Heart right ventricle (tissue), 16 donors: ENCODE results near the gene CLDN6. TPM values are rescaled to one million over a fixed set of nuclear protein-coding genes. Genes with fewer than 3 reads are reported as not detected.

Experiments used
- ATAC-seq, 8 donors: fragments of 200-7000 bp; cut with Tn5 transposase; one replicate each; pipeline ENCODE4 v1.9.1; 2020; ENCODE audit warnings: mild to moderate bottlenecking in 8 of 8, moderate library complexity in 8 of 8, moderate number of reproducible peaks in 1 of 8
- DNase-seq, 2 donors: peaks; one replicate each; pipeline ENCODE4 v3.0.0-alpha.2; 2020
- H3K27ac ChIP-seq, 10 donors: fragments of 200-600 bp; sonication (generic) in 2 of 10; one replicate each; pipeline versions ENCODE4 v1.5.0 to v1.8.0; 2020 to 2022; ENCODE audit warnings: mild to moderate bottlenecking in 3 of 10
- H3K27me3 ChIP-seq, 7 donors: fragments of 200-600 bp; one replicate each; pipeline ENCODE4 v1.8.0; 2021 to 2022; ENCODE audit warnings: mild to moderate bottlenecking in 2 of 7
- H3K36me3 ChIP-seq, 9 donors: fragments of 200-600 bp; sonication (generic) in 1 of 9; one replicate each; pipeline versions ENCODE4 v1.5.0 to v1.8.0; 2020 to 2022; ENCODE audit warnings: mild to moderate bottlenecking in 2 of 9
- H3K4me1 ChIP-seq, 9 donors: fragments of 200-600 bp; sonication (generic) in 1 of 9; one replicate each; pipeline versions ENCODE4 v1.5.0 to v1.8.0; 2020 to 2022; ENCODE audit warnings: mild to moderate bottlenecking in 4 of 9
- H3K4me3 ChIP-seq, 10 donors: fragments of 200-600 bp; sonication (generic) in 2 of 10; one replicate each; pipeline versions ENCODE4 v1.5.0 to v1.8.0; 2020 to 2022; ENCODE audit warnings: mild to moderate bottlenecking in 7 of 10, moderate library complexity in 2 of 10
- H3K9me3 ChIP-seq, 11 donors: fragments of 200-600 bp in 10 of 11; sonication (generic) in 2 of 11; one replicate each; pipeline versions ENCODE4 v1.5.0 to v1.8.0; 2013 to 2022; ENCODE audit warnings: mild to moderate bottlenecking in 2 of 11, control low read depth in 1 of 11, moderate library complexity in 1 of 11
- CTCF ChIP-seq, 9 donors: fragments of 200-600 bp; sonication (generic) in 2 of 9; IDR thresholded peaks; one replicate each; pipeline versions ENCODE4 v1.5.0 to v1.8.0; 2021 to 2022; ENCODE audit warnings: antibody characterized with exemption in 9 of 9, mild to moderate bottlenecking in 5 of 9, moderate library complexity in 1 of 9
- WGBS, 2 donors: extraction: QIAGEN DNeasy Blood & Tissue Kit; methylation state at CpG; one replicate each; pipeline ENCODE4 v1.1.7; 2013; ENCODE audit warnings: inconsistent platforms in 1 of 2; 5-methylcytosine and 5-hydroxymethylcytosine counted together
- intact Hi-C, 10 donors: fragments of 100-400 bp; cut with DNase I; formaldehyde crosslinking; loops; one replicate each; pipeline versions ENCODE4 v1.11.1 to v1.14.2; 2022
- polyA plus RNA-seq, 2 donors: library from polyadenylated mRNA; stranded (reverse); fragments of 200-250 nt; gene quantifications; one replicate each; pipeline ENCODE4 v1.2.3, GENCODE V29; 2013
- total RNA-seq, 10 donors: library from RNA; stranded (reverse); fragmentation: NEBNext Ultra II Directional in 3 of 10; extraction: Animal tissue kit (Norgen Biotek cat#: 25700) in 3 of 10; gene quantifications; one replicate each; pipeline versions ENCODE4 v1.2.1 to v1.2.4, GENCODE V29; 2021 to 2023
- donor health status: Arrhythmogenic right ventricular cardiomyopathy.
- donor health status: ischemic (EF 13 %, LVEDD 7.1; RV severe dilation, severe dysfunction).
- donor health status: healthy with polysubstance abuse.
- donor health status: DM: no; HTN: yes; CAD: no.
- donor health status: DM: no; HTN: no; CAD: no.
- donor health status: ischemic (EF 25% LVEDD 6.9; RV normal size, moderate dysfunction).
- donor health status: ischemic (EF 25% LVEDD 5.7; RV mildly dilated, moderate dysfunction).
- donor health status: healthy.
- donor health status: DM: yes; HTN: yes; CAD: no.
- donor health status: Ischemic cardiomyopathy.
- donor health status: ischemic (EF 35%, LVEDD 5.7; RV mildly dilated, moderate dysfunction).
- donor health status: nonischemic (EF 11% LVEDD 7.7; RV severe dilation, severe dysfunction).
- donor health status: DM: yes; HTN: yes; CAD: no.
- donor health status: PGD.
- donor health status: ischemic (EF 29% LVEDD 5.4; RV normal size, mild dysfunction).
- donor health status: nonischemic (EF 23%, LVEDD 6.1; RV moderate dilation, normal function).

The CLDN6 gene
- total and polyA plus RNA-seq, 12 donors: 0.03 to 0.28 TPM; not detected in 10

- H3K4me1 ChIP-seq: peaks cover 3 to 52% (median 14%) of the 10 kb centered on the region in 9 donors
- TF ChIP-seq CTCF (IDR thresholded peaks at IDR 0.05): no peak
- ATAC-seq (peak; percentile 70 to 94 (median 91)), DNase-seq (peak; percentile 54 to 88)
- intact Hi-C loops: loop anchor here in 2 of 10 donors (2.0 to 5.0 kb wide), 2 partner anchors 22 to 37 kb away; no protein-coding TSS in a partner anchor
- WGBS, 2 donors: 32 to 51% methylated on average over 13 of the region's 13 CpGs
- H3K36me3 ChIP-seq: peaks cover 0 to 26% (median 0%) of the 10 kb centered on the region in 9 donors
- H3K4me3 ChIP-seq: peak within 1 kb of the TSS; percentile 1 to 71 (median 62)
- H3K27ac ChIP-seq: peak within 1 kb of the TSS; percentile 81 to 94 (median 88)
- H3K27me3 ChIP-seq: no peaks in the 10 kb centered on the region
- no peaks in the 10 kb centered on the region for H3K9me3 ChIP-seq
Observed at GRCh38 chr16:3065069-3065741, 47.2 kb upstream of the CLDN6 start, which contains the start of gene IL32. TSS of gene IL32 (plus strand) at chr16:3065640. CDS start at chr16:3065812, 172 bp downstream.

- Histone ChIP-seq H3K9me3 (no peaks in the 10 kb centered on the region), H3K4me3 (no peak overlapping the region), H3K4me1 (peaks cover 6 to 61% (median 22%) of the 10 kb centered on the region in 9 donors), H3K27me3 (no peaks in the 10 kb centered on the region), H3K27ac (peak overlapping the region in 7 of 10 donors; percentile 82 to 94 (median 90)), H3K36me3 (peaks cover 0 to 16% (median 0%) of the 10 kb centered on the region in 9 donors)
- intact Hi-C loops: loop anchor here in 5 of 10 donors (2.0 to 5.0 kb wide), 5 partner anchors 23 to 68 kb away; partner anchors contain the start of gene ZSCAN10 (in 2 of the 5)
- DNase-seq (no peak), ATAC-seq (no peak)
- WGBS, 2 donors: 89 to 91% methylated on average over 8 of the region's 8 CpGs
- TF ChIP-seq CTCF (IDR thresholded peaks at IDR 0.05): no peak
Observed at GRCh38 chr16:3063625-3064386, 45.8 kb upstream of the CLDN6 start.

- intact Hi-C loops: loop anchor here in 5 of 10 donors (5.0 kb wide), 4 partner anchors 35 to 70 kb away; partner anchors contain the start of gene ZSCAN10 (in 2 of the 5)
- no peak for TF ChIP-seq CTCF (IDR thresholded peaks at IDR 0.05)
- ATAC-seq (no peak), DNase-seq (no peak)
- Histone ChIP-seq H3K4me3 (no peak overlapping the region), H3K4me1 (peaks cover 10 to 64% (median 29%) of the 10 kb centered on the region in 9 donors), H3K27me3 (no peaks in the 10 kb centered on the region), H3K36me3 (peaks cover 0 to 6% (median 0%) of the 10 kb centered on the region in 9 donors), H3K9me3 (no peaks in the 10 kb centered on the region), H3K27ac (no peak overlapping the region)
- WGBS, 2 donors: 85 to 90% methylated on average over 6 of the region's 6 CpGs
Observed at GRCh38 chr16:3062553-3062952, 44.6 kb upstream of the CLDN6 start.
